GM12878 (cell line): Measurements from ENCODE around the gene AEBP2. TPM values are rescaled to one million over a fixed set of nuclear protein-coding genes. Genes with fewer than 3 reads are reported as not detected.

Source experiments
- ATAC-seq: fragments of 200-7000 bp; cut with Tn5 transposase; 3 replicates; pipeline ENCODE4 v1.9.1; 2020; ENCODE audit warnings: mild to moderate bottlenecking, moderate library complexity
- BruUV-seq: library from RNA; stranded (reverse); fragments of 400-500 nt; replicated peaks from 2 replicates; lab custom pipeline; 2021; lab: Mats Ljungman, UMichigan
- CTCF ChIA-PET: fragments of 300-600 bp; sonication (Branson Sonifier 250); formaldehyde crosslinking; extraction: SDS; loops from one replicate; lab custom pipeline; 2021; ENCODE audit warnings: inconsistent platforms; lab: Yijun Ruan, JAX
- POLR2A ChIA-PET: fragments of 350-600 bp; formaldehyde crosslinking; extraction: SDS; loops from one replicate; lab custom pipeline; 2021; ENCODE audit warnings: inconsistent platforms; lab: Charles Lee
- RAD21 ChIA-PET: fragments of 300-600 bp; sonication (Branson Sonifier 250); formaldehyde crosslinking; loops from one replicate; lab custom pipeline; 2023; ENCODE audit warnings: antibody characterized with exemption; ENCODE audit not compliant: unreplicated experiment; lab: Charles Lee
- SMC1A ChIA-PET: fragments of 300-600 bp; sonication (Branson Sonifier 250); formaldehyde crosslinking; loops from one replicate; lab custom pipeline; 2023; ENCODE audit not compliant: unreplicated experiment, uncharacterized antibody; lab: Charles Lee
- DNase-seq: peaks from one replicate; pipeline ENCODE4 v3.0.0-alpha.2; 2011; ENCODE audit warnings: low read depth, low spot score
- FAIRE-seq: peaks from 3 replicates; lab custom pipeline; 2011; peaks lifted over from hg19 to GRCh38; lab: Jason Lieb, UNC
- H2AFZ ChIP-seq: 2 replicates; pipeline ENCODE4 v1.6.0; 2011; ENCODE audit warnings: low read depth, low read length, control low read depth; ENCODE audit not compliant: control insufficient read depth
- H3K27ac ChIP-seq: 2 replicates; pipeline ENCODE4 v1.5.1; 2011; ENCODE audit warnings: control low read depth; ENCODE audit not compliant: control insufficient read depth, insufficient read depth
- H3K27me3 ChIP-seq, 2 experiments: replicated peaks in 1 of 2; 2 replicates each; pipeline versions ENCODE4 v1.6.0 to v1.6.1; 2011; ENCODE audit warnings: low read length in 1 of 2; ENCODE audit not compliant: control insufficient read depth in 2 of 2, insufficient read depth in 2 of 2
- H3K36me3 ChIP-seq, 2 experiments: 2 replicates each; pipeline ENCODE4 v1.5.1; 2011; ENCODE audit warnings: low read length in 1 of 2; ENCODE audit not compliant: control insufficient read depth in 2 of 2, insufficient read depth in 2 of 2
- H3K4me1 ChIP-seq: 2 replicates; pipeline ENCODE4 v1.6.1; 2011; ENCODE audit warnings: mild to moderate bottlenecking, low read length, moderate library complexity, mixed read lengths; ENCODE audit not compliant: control insufficient read depth, insufficient read depth
- H3K4me2 ChIP-seq: 2 replicates; pipeline ENCODE4 v1.6.0; 2011; ENCODE audit warnings: control low read depth; ENCODE audit not compliant: control insufficient read depth, insufficient read depth
- H3K4me3 ChIP-seq: fragments of 200-600 bp; sonication (generic); 2 replicates; pipeline ENCODE4 v1.5.1; 2016
- H3K79me2 ChIP-seq: 2 replicates; pipeline ENCODE4 v1.6.0; 2011; ENCODE audit warnings: low read length; ENCODE audit not compliant: control insufficient read depth, insufficient read depth
- H3K9ac ChIP-seq: 2 replicates; pipeline ENCODE4 v1.8.0; 2011; ENCODE audit warnings: low read length, control low read depth, mixed read lengths; ENCODE audit not compliant: control insufficient read depth, insufficient read depth
- H3K9me3 ChIP-seq: replicated peaks from 3 replicates; pipeline ENCODE4 v1.5.1; 2011; ENCODE audit warnings: mild to moderate bottlenecking, low read length; ENCODE audit not compliant: control insufficient read depth, insufficient read depth
- H4K20me1 ChIP-seq: 2 replicates; pipeline ENCODE4 v1.6.0; 2011; ENCODE audit not compliant: control insufficient read depth, insufficient read depth
- EGR1 ChIP-seq, 2 experiments: IDR thresholded peaks; 1 replicate in 1 of 2; 2 replicates in 1 of 2; pipeline ENCODE4 v1.6.1; 2011 to 2012; ENCODE audit warnings: low read depth in 2 of 2, low read length in 2 of 2, borderline replicate concordance in 1 of 2, mild to moderate bottlenecking in 1 of 2, moderate library complexity in 1 of 2
- MTA3 ChIP-seq: IDR thresholded peaks from 2 replicates; pipeline ENCODE4 v1.6.1; 2012; ENCODE audit warnings: low read length, inconsistent platforms, borderline replicate concordance
- NFXL1 ChIP-seq: fragments of 450-650 bp; IDR thresholded peaks from 2 replicates; pipeline ENCODE4 v1.6.1; 2017; ENCODE audit warnings: antibody characterized with exemption, mild to moderate bottlenecking, borderline replicate concordance
- NR2F1 ChIP-seq: fragments of 450-650 bp; conservative IDR thresholded peaks from 2 replicates; pipeline ENCODE4 v1.6.1; 2017; ENCODE audit warnings: mild to moderate bottlenecking
- NRF1 ChIP-seq: conservative IDR thresholded peaks from 2 replicates; pipeline ENCODE4 v1.6.1; 2011; ENCODE audit warnings: mild to moderate bottlenecking, low read depth, low read length, improper control_type of control experiment
- RFX5 ChIP-seq: IDR thresholded peaks from 2 replicates; pipeline ENCODE4 v1.6.1; 2011; ENCODE audit warnings: low read depth, low read length, improper control_type of control experiment
- SMARCA5 ChIP-seq: fragments of 450-650 bp; IDR thresholded peaks from 2 replicates; pipeline ENCODE4 v1.6.1; 2017; ENCODE audit warnings: mild to moderate bottlenecking
- WGBS: methylation state at CpG from one replicate; pipeline ENCODE4 v1.1.6; 2016; ENCODE audit warnings: low lambda C conversion rate; ENCODE audit not compliant: insufficient replicate concordance, insufficient coverage; ENCODE audit errors: missing lambda C conversion rate; 5-methylcytosine and 5-hydroxymethylcytosine counted together
- in situ Hi-C: fragments of 300-500 bp; cut with MboI; formaldehyde crosslinking; loops from 9 replicates; pipeline ENCODE4 v1.14.3; 2018; ENCODE audit warnings: mixed read lengths
- intact Hi-C: fragments of 100-400 bp; cut with micrococcal nuclease; formaldehyde crosslinking; loops from one replicate; pipeline ENCODE4 v1.14.2; 2022; ENCODE audit not compliant: unreplicated experiment
- polyA plus RNA-seq, 11 experiments: library from polyadenylated mRNA; depleted of rRNA in 4 of 11; unstranded in 6 of 11; stranded (reverse) in 5 of 11; fragments of >200 nt; fragmentation: Nextera tagmentation in 4 of 11; fragmentation: Illumina TruSeq in 1 of 11; extraction: Ambion mirVana in 4 of 11; extraction: Trizol in 1 of 11; gene quantifications; 1 replicate in 1 of 11; 2 replicates in 10 of 11; pipeline versions ENCODE4 v1.2.1 to v1.2.3, GENCODE V29; 2011 to 2016; ENCODE audit warnings: inconsistent platforms in 2 of 11, missing spikeins in 2 of 11, low read depth in 1 of 11
- total RNA-seq, 4 experiments: library from RNA; depleted of rRNA in 3 of 4; stranded (reverse); fragments of >200 nt in 3 of 4; fragmentation: Illumina TruSeq in 1 of 4; extraction: Trizol in 1 of 4; gene quantifications; 2 replicates each; pipeline versions ENCODE4 v1.2.1 to v1.2.3, GENCODE V29; 2013 to 2021

Gene AEBP2
- total and polyA plus RNA-seq, 10 of the 15 experiments (the other 5 are each of a cell fraction or from before 2014, with no cell fraction given), result 17.6 to 126 (median 44.8) TPM

DNA sequence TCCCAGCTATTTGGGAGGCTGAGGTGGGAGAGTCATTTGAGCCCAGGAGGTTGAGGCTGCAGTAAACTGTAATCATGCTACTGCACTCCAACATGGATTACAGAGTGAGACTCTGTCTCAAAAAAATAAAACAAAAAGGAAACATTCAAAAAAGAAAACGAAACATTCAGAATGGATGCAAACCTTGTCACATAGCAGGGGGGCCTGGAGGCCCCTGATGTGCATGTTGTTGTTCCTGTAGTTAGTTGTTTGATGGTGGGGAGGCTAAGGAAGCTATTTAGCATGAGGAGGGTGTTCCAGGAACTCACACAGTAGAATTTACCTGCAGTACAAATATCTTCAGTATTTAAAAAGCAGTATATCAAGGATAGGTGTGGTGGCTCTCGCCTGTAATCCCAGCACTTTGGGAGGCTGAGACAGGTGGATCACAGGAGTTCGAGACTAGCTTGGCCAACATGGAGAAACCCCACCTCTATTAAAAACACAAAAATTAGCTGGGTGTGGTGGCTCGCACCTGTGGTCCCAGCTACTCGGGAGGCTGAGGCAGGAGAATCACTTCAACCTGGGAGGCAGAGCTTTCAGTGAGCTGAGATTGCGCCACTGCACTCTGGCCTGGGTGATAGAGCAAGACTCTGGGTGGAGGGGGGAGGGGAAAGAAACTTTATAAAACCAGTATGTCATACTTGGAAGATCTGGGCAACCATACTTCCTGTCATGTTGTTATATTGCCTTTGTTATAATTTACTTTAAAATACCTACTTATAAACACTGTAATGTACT, 17.6 kb upstream of the AEBP2 start:
- H3K4me2 ChIP-seq, result no peak overlapping the region
- H4K20me1 ChIP-seq, result no peaks in the 10 kb centered on the region
- WGBS, result 66% methylated on average over 6 of the region's 6 CpGs
- H3K4me1 ChIP-seq, result no peaks in the 10 kb centered on the region
- no peaks in the 10 kb centered on the region for H3K36me3 ChIP-seq
- no peaks in the 10 kb centered on the region for H3K27me3 ChIP-seq
- H2AFZ ChIP-seq, result peak overlapping the region; percentile 28
- DNase-seq, result no peak
- no peak for FAIRE-seq
- intact Hi-C loops, result no loop called here
- H3K79me2 ChIP-seq, result no peaks in the 10 kb centered on the region
- BruUV-seq, result no TSS peak
- H3K27ac ChIP-seq, result no peak overlapping the region; the same call in 1 of the 2 replicates
- CTCF ChIA-PET, result no interaction called here
- SMC1A ChIA-PET, result interaction anchor here (1.4 to 2.1 kb wide), 2 partner anchors 10 to 12 kb away, joined by 4 to 12 read pairs; no protein-coding TSS in a partner anchor
- H3K4me3 ChIP-seq, result no peak overlapping the region
- in situ Hi-C loops, result no loop called here
- no peak for ATAC-seq
- TF ChIP-seq EGR1 (IDR thresholded peaks at IDR 0.05; ENCODE audit: borderline replicate concordance in 1 of 2, low read depth in 2 of 2, low read length in 2 of 2) (no peak), NFXL1 (no peak), SMARCA5 (no peak)
- RAD21 ChIA-PET, result interaction anchor here (1.0 kb wide), 1 partner anchor 11 kb away, joined by 3 read pairs; no protein-coding TSS in a partner anchor
- no peaks in the 10 kb centered on the region for H3K9me3 ChIP-seq
- H3K9ac ChIP-seq, result no peak overlapping the region
- POLR2A ChIA-PET, result no interaction called here

DNA sequence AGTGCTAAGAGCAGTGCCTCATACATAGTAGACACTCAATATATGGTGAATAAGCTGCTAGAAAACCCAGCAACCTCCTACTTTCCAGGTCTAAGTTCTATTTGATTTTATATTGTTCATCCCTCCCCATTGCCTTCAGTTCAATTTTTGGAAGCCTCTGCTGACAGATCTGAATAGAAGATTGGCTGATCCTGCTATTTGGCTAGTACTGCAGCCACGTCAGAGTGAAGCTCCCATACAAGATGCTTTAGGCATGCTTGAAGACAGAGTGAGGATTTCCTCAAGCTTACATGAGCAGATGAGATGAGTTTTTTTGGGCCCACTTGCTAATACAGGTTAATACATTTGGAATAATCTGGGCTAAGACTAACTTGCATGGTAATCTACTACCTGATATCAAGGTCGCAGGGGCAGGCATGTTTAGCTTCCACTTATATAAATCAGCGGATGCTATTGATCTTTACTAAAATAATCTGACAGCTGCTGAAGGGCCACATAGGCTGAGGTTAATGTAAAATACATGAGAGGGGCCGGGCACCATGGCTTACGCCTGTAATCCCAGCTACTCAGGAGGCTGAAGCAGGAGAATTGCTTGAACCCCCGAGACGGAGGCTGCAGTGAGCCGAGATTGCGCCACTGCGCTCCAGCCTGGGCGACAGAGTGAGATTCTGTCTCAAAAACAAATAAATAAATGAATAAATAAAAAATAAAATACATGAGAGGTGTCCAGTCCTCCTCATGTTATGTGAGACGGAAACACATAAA, 15.9 kb upstream of the AEBP2 start:
- Histone ChIP-seq H4K20me1 (no peaks in the 10 kb centered on the region), H3K36me3 (no peaks in the 10 kb centered on the region), H3K4me3 (no peak overlapping the region), H3K4me2 (no peak overlapping the region), H3K9ac (no peak overlapping the region), H2AFZ (no peak overlapping the region), H3K4me1 (no peaks in the 10 kb centered on the region), H3K27ac (no peak overlapping the region), H3K9me3 (no peaks in the 10 kb centered on the region), H3K27me3 (no peaks in the 10 kb centered on the region), H3K79me2 (no peaks in the 10 kb centered on the region)
- in situ Hi-C loops (no loop called here), intact Hi-C loops (no loop called here)
- ChIA-PET CTCF (no interaction called here), RAD21 (no interaction called here), POLR2A (interaction anchor here (0.7 kb wide), 1 partner anchor 61 kb away, joined by 5 read pairs; no protein-coding TSS in a partner anchor), SMC1A (interaction anchor here (0.8 to 2.1 kb wide), 2 partner anchors 8 to 10 kb away, joined by 7 to 12 read pairs; no protein-coding TSS in a partner anchor)
- ATAC-seq (no peak), FAIRE-seq (no peak), DNase-seq (no peak)
- WGBS, result 90% methylated on average over 12 of the region's 12 CpGs
- TF ChIP-seq NR2F1 (no peak), RFX5 (no peak), NRF1 (no peak), MTA3 (no peak)
- no TSS peak for BruUV-seq
